ENCODE results near the gene CDK4.
A peak's percentile ranks its signal among the peaks of the same experiment; 100 is the strongest.

The CDK4 gene

DNA sequence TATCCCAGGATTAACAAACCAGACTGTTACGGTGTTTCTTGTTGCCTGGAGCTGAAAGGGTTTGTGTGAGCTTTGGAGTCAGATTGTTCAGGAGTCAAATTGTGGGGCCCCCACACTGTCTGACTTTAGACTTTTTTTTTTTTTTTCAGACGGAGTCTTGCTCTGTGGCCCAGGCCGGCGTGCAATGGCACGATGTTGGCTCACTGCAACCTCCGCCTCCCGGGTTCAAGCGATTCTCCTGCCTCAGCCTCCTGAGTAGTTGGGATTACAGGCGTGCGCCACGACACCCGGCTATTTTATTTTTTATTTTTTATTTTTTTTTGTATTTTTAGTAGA lies 31.3 kb upstream of the CDK4 start:
- DNase-seq (ENCODE audit: low read depth) = no peak
- TF ChIP-seq, protein P1, sequence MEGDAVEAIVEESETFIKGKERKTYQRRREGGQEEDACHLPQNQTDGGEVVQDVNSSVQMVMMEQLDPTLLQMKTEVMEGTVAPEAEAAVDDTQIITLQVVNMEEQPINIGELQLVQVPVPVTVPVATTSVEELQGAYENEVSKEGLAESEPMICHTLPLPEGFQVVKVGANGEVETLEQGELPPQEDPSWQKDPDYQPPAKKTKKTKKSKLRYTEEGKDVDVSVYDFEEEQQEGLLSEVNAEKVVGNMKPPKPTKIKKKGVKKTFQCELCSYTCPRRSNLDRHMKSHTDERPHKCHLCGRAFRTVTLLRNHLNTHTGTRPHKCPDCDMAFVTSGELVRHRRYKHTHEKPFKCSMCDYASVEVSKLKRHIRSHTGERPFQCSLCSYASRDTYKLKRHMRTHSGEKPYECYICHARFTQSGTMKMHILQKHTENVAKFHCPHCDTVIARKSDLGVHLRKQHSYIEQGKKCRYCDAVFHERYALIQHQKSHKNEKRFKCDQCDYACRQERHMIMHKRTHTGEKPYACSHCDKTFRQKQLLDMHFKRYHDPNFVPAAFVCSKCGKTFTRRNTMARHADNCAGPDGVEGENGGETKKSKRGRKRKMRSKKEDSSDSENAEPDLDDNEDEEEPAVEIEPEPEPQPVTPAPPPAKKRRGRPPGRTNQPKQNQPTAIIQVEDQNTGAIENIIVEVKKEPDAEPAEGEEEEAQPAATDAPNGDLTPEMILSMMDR (conservative IDR thresholded peaks at IDR 0.05; ENCODE audit: low read depth, low read length) = no peak

DNA sequence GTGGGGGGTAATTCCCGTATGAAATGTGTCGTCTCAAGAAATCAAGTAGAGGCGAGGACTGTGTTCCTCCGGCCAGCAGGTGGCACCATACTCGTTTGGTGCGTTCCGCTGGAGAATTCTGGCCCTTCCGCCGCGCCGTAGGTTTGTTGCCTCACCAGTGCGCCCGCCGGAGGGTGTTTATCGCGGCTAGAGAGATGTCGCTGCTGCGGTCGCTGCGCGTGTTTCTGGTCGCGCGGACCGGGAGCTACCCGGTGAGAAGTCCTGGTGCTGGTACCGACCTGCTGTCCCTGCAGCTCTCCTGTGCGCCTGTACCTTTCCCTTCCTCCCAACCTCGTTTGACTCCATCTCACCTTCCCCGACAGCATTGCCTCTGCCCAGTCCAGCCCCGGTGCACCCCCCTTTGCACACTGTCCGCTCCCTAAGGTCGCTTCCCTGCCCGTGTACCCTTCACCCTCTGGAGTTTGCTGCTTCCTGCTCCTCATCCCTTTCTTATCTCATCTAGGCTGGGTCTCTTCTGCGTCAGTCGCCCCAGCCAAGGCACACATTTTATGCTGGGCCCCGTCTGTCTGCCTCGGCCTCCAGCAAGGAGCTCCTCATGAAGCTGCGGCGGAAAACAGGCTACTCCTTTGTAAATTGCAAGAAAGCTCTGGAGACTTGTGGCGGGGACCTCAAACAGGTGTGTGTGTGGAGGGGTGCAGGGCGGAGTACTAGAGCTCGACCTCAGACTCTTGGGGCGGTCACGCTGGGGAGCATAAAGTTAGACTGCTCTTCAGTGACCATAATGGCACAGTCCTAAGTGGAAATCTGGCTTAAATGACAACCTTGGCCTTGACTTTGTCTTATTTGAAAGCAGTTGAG lies 30.7 kb upstream of the CDK4 start, which contains the start of gene TSFM:
Gene TSFM (plus strand): TSS at position 180 of the 858 bp plus-strand sequence. CDS start 15 bp downstream, at position 195.
- TF ChIP-seq, protein P1 (conservative IDR thresholded peaks at IDR 0.05; ENCODE audit: low read depth, low read length) = peak; percentile 92
- peak; percentile 77 for DNase-seq (ENCODE audit: low read depth)
- H3K4me3 ChIP-seq (ENCODE audit: low read length) = peak within 1 kb of the TSS; percentile 85

More for the DNA sequence above, 31.3 kb upstream of the CDK4 start:
- peak overlapping the region; percentile 85 for H3K4me3 ChIP-seq (ENCODE audit: low read length)

DNA sequence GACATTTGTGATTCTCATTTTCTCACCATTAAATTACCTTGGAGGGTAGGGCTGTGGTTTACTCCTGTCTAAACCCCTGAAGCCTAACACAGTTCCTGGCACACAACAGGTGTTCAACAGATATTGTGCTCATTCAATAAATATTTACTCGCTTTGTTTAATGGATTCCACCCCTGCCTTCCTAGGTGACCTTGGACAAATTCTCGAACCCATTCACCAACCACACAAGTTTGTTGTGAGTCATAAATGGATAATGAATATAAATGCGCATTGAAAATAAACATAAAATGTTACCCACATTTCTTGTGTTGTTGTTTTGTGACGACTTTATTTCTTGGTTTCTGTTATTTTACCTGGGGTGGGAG lies 30.1 kb upstream of the CDK4 start:
- no peak overlapping the region for H3K4me3 ChIP-seq (ENCODE audit: low read length)
- TF ChIP-seq, protein P1 (conservative IDR thresholded peaks at IDR 0.05; ENCODE audit: low read depth, low read length) = no peak
- DNase-seq (ENCODE audit: low read depth) = no peak

DNA sequence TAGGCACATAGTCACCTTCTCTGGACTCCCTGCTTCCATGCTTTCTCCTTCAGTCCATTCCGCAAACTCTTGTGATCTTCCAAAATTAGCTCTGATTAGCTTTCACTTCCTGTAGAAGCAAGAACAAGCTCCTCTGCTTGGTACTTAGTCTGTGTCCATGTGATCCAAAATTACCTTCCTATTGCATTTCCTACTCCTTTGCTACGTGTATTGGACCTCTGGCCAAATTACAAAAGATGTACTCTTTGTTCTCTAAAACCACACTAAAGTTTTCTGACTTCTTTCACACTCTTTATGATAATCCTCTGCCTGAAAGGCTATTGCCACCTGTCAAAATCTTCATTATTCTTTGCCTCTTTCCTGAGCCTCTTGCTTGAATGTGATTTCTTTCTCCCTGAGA lies 29.7 kb upstream of the CDK4 start:
- H3K4me3 ChIP-seq (ENCODE audit: low read length) = no peak overlapping the region
- TF ChIP-seq, protein P1 (conservative IDR thresholded peaks at IDR 0.05; ENCODE audit: low read depth, low read length) = no peak

DNA sequence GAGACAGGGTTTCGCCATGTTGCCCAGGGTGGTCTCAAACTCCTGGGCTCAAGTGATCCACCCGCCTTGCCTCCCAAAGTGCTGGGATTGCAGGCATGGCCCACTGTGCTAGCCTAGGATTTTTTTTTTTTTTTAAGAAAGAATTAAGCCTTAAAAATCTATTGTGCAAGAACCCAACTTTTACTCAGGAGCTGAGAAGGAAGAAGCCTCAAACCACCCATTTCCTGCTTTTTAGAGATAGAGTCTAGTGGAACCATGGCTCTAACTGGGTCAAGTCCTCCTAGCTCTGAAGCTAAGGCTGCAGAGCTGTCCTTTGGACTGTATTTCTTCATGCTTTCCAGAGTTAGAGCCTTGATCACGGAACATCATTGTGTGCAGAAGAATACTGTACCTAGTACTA lies 29.1 kb upstream of the CDK4 start:
- no peak overlapping the region for H3K4me3 ChIP-seq (ENCODE audit: low read length)
- no peak for DNase-seq (ENCODE audit: low read depth)
- TF ChIP-seq, protein P1 (conservative IDR thresholded peaks at IDR 0.05; ENCODE audit: low read depth, low read length) = no peak

More for the DNA sequence above, 29.7 kb upstream of the CDK4 start:
- DNase-seq (ENCODE audit: low read depth) = no peak

DNA sequence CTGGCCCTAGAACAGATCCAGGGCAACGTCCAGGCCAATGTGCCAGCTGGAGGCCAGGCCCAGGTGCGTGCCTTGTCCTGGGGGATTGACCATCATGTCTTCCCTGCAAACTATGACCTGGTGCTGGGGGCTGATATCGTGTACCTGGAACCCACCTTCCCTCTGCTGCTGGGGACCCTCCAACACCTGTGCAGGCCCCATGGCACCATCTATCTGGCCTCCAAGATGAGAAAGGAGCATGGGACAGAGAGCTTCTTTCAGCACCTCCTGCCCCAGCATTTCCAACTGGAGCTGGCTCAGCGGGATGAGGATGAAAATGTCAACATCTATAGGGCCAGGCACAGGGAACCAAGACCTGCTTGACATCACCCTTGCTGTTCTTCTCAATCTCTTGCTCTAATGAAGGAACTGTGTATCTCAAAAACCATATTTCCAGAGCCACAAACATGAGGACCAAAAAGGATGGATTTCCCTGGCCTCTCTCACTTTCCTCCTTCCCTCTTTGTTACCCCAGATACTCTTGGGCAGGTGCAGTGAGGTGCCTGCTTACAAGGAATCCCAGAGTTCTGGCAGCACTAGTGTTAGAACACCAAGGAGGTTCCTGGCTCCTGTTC lies 28.3 kb upstream of the CDK4 start:
- no peak overlapping the region for H3K4me3 ChIP-seq (ENCODE audit: low read length)
- DNase-seq (ENCODE audit: low read depth) = no peak
- TF ChIP-seq, protein P1 (conservative IDR thresholded peaks at IDR 0.05; ENCODE audit: low read depth, low read length) = no peak

DNA sequence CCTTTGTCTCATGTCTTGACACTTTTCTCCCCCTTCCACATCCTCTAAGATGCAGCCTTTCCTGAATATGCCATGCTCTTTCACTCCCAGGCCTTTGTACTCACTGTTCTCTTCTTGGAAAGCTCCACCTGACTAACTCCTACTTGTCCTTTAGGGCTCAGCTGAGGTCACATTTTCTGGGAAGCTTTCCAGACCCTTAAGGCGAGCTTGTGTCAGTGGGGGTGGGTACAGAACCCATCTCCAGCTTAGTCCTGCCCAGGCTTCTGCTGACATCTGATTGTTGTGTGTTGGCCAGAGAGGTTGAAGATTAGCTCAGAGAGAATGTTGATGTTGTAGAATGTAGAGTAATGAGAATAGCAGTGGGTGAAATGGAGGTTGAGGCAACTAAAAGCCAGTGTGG lies 27.6 kb upstream of the CDK4 start:
- TF ChIP-seq, protein P1 (conservative IDR thresholded peaks at IDR 0.05; ENCODE audit: low read depth, low read length) = no peak
- no peak overlapping the region for H3K4me3 ChIP-seq (ENCODE audit: low read length)
- no peak for DNase-seq (ENCODE audit: low read depth)

All from retinal pigment epithelial cell (primary cell).